PC-3 (cell line): ENCODE results near the gene PIGC. TPM values are rescaled to one million over a fixed set of nuclear protein-coding genes. Genes with fewer than 3 reads are reported as not detected.

Experiments
- ATAC-seq: fragments of 200-7000 bp; cut with Tn5 transposase; 2 replicates; pipeline ENCODE4 v1.9.1; 2020; ENCODE audit warnings: mild to moderate bottlenecking, moderate library complexity
- BruUV-seq: library from RNA; stranded (reverse); fragments of 400-500 nt; replicated peaks from 2 replicates; lab custom pipeline; 2021; lab: Mats Ljungman, UMichigan
- CTCF ChIA-PET: fragments of 300-600 bp; sonication (Branson Sonifier 250); formaldehyde crosslinking; loops from one replicate; lab custom pipeline; 2022; ENCODE audit warnings: antibody characterized with exemption; lab: Charles Lee
- POLR2A ChIA-PET: fragments of 300-600 bp; sonication (Branson Sonifier 250); formaldehyde crosslinking; loops from one replicate; lab custom pipeline; 2022; ENCODE audit warnings: antibody characterized with exemption; ENCODE audit not compliant: unreplicated experiment; lab: Charles Lee
- DNase-seq: peaks from one replicate; pipeline ENCODE4 v3.0.0-alpha.2; 2015
- H2AFZ ChIP-seq: fragments of 300-600 bp; sonication (generic); 2 replicates; pipeline ENCODE4 v1.6.0; 2016; ENCODE audit warnings: antibody characterized with exemption, low read length
- H3F3A ChIP-seq: fragments of 300-600 bp; sonication (generic); one replicate; pipeline ENCODE4 v1.6.0; 2017; ENCODE audit warnings: antibody characterized with exemption, low read length, control low read depth, mild to moderate bottlenecking; ENCODE audit not compliant: unreplicated experiment
- H3K27ac ChIP-seq: fragments of 300-600 bp; sonication (generic); 2 replicates; pipeline ENCODE4 v1.5.1; 2016; ENCODE audit warnings: mild to moderate bottlenecking, low read length
- H3K27me3 ChIP-seq: fragments of 300-600 bp; sonication (generic); 2 replicates; pipeline ENCODE4 v1.6.1; 2016; ENCODE audit warnings: low read length, mixed read lengths
- H3K36me3 ChIP-seq: fragments of 300-600 bp; sonication (generic); 2 replicates; pipeline ENCODE4 v1.6.1; 2016; ENCODE audit warnings: low read depth, mixed run types, low read length, mixed read lengths
- H3K4me1 ChIP-seq: fragments of 300-600 bp; sonication (generic); 2 replicates; pipeline ENCODE4 v1.5.1; 2016; ENCODE audit warnings: low read length; ENCODE audit not compliant: insufficient read depth
- H3K4me2 ChIP-seq: fragments of 300-600 bp; sonication (generic); 2 replicates; pipeline ENCODE4 v1.6.0; 2016; ENCODE audit warnings: low read length
- H3K4me3 ChIP-seq: fragments of 300-600 bp; sonication (generic); 2 replicates; pipeline ENCODE4 v1.5.1; 2016; ENCODE audit warnings: mild to moderate bottlenecking, low read length, mixed read lengths
- H3K79me2 ChIP-seq: fragments of 300-600 bp; sonication (generic); 2 replicates; pipeline ENCODE4 v1.6.1; 2017; ENCODE audit warnings: low read length, mixed read lengths
- H3K9ac ChIP-seq: fragments of 300-600 bp; sonication (generic); 2 replicates; pipeline ENCODE4 v1.6.0; 2016; ENCODE audit warnings: mild to moderate bottlenecking, low read length
- H3K9me2 ChIP-seq: fragments of 300-600 bp; sonication (generic); replicated peaks from 2 replicates; pipeline ENCODE4 v1.6.1; 2016; ENCODE audit warnings: mixed run types, low read length, mixed read lengths
- H3K9me3 ChIP-seq: fragments of 300-600 bp; sonication (generic); 2 replicates; pipeline ENCODE4 v1.6.1; 2016; ENCODE audit warnings: low read length, mixed read lengths
- H4K20me1 ChIP-seq: fragments of 300-600 bp; sonication (generic); 2 replicates; pipeline ENCODE4 v1.6.1; 2016; ENCODE audit warnings: low read length, mixed read lengths
- CTCF ChIP-seq: fragments of 300-600 bp; sonication (generic); conservative IDR thresholded peaks from 2 replicates; pipeline ENCODE4 v1.5.1; 2017; ENCODE audit warnings: antibody characterized with exemption, low read depth, mild to moderate bottlenecking, low read length
- EZH2 ChIP-seq: fragments of 300-600 bp; sonication (generic); IDR thresholded peaks from one replicate; pipeline ENCODE4 v1.6.1; 2017; ENCODE audit warnings: antibody characterized with exemption, mild to moderate bottlenecking, low read length; ENCODE audit not compliant: unreplicated experiment
- EZH2phosphoT487 ChIP-seq: fragments of 300-600 bp; sonication (generic); IDR thresholded peaks from 2 replicates; pipeline ENCODE4 v1.6.1; 2018; ENCODE audit warnings: mild to moderate bottlenecking, antibody characterized with exemption, low read length, borderline replicate concordance
- intact Hi-C: fragments of 100-400 bp; cut with micrococcal nuclease; formaldehyde crosslinking; loops from 2 replicates; pipeline ENCODE4 v1.9.0; 2023
- total RNA-seq: library from RNA; depleted of rRNA; stranded (reverse); fragments of >200 nt; gene quantifications from 2 replicates; pipeline ENCODE4 v1.2.3, GENCODE V29; 2014

Gene PIGC
- total RNA-seq, 1 experiment from 2014 or later, result 70.5 TPM

GRCh38 chr1:172401892-172402291 is 42.0 kb downstream of the PIGC start:
- TF ChIP-seq EZH2phosphoT487 (no peak), CTCF (peak; percentile 76), EZH2 (no peak)
- H3K4me1 ChIP-seq, result peaks cover 48% of the 10 kb centered on the region
- peak; percentile 53 for DNase-seq
- no peak overlapping the region for H2AFZ ChIP-seq
- intact Hi-C loops, result loop anchor here (10.0 kb wide), 1 partner anchor 857 kb away; no protein-coding TSS in a partner anchor
- H3K27ac ChIP-seq, result no peak overlapping the region
- no peaks in the 10 kb centered on the region for H3F3A ChIP-seq
- BruUV-seq, result no TSS peak
- no peak overlapping the region for H3K9ac ChIP-seq
- H3K79me2 ChIP-seq, result no peaks in the 10 kb centered on the region
- no peaks in the 10 kb centered on the region for H3K36me3 ChIP-seq
- ATAC-seq, result no peak
- ChIA-PET POLR2A (no interaction called here), CTCF (interaction anchor here (0.6 kb wide), 1 partner anchor 309 kb away, joined by 4 read pairs; no protein-coding TSS in a partner anchor)
- no peaks in the 10 kb centered on the region for H3K9me2 ChIP-seq
- no peaks in the 10 kb centered on the region for H3K27me3 ChIP-seq
- no peaks in the 10 kb centered on the region for H4K20me1 ChIP-seq
- no peak overlapping the region for H3K4me3 ChIP-seq
- no peak overlapping the region for H3K4me2 ChIP-seq
- H3K9me3 ChIP-seq, result no peaks in the 10 kb centered on the region

GRCh38 chr1:172401477-172401876 is 42.4 kb downstream of the PIGC start:
- no TSS peak for BruUV-seq
- H3K9me3 ChIP-seq, result no peaks in the 10 kb centered on the region
- DNase-seq, result no peak
- H3K36me3 ChIP-seq, result no peaks in the 10 kb centered on the region
- intact Hi-C loops, result loop anchor here (10.0 kb wide), 1 partner anchor 857 kb away; no protein-coding TSS in a partner anchor
- no peaks in the 10 kb centered on the region for H4K20me1 ChIP-seq
- ATAC-seq, result no peak
- no peak overlapping the region for H3K4me3 ChIP-seq
- H3K4me1 ChIP-seq, result peaks cover 48% of the 10 kb centered on the region
- no peaks in the 10 kb centered on the region for H3F3A ChIP-seq
- CTCF ChIA-PET, result interaction anchor here (0.8 to 2.9 kb wide), 2 partner anchors 21 to 399 kb away, joined by 4 to 43 read pairs; no protein-coding TSS in a partner anchor
- H3K9ac ChIP-seq, result no peak overlapping the region
- H3K27me3 ChIP-seq, result no peaks in the 10 kb centered on the region
- no peaks in the 10 kb centered on the region for H3K79me2 ChIP-seq
- H2AFZ ChIP-seq, result no peak overlapping the region
- POLR2A ChIA-PET, result no interaction called here
- TF ChIP-seq EZH2 (no peak), EZH2phosphoT487 (no peak), CTCF (no peak)
- H3K27ac ChIP-seq, result no peak overlapping the region
- H3K9me2 ChIP-seq, result no peaks in the 10 kb centered on the region
- no peak overlapping the region for H3K4me2 ChIP-seq

GRCh38 chr1:172400722-172401105 is 43.2 kb downstream of the PIGC start:
- Histone ChIP-seq H4K20me1 (no peaks in the 10 kb centered on the region), H3K4me2 (peak overlapping the region; percentile 27; the same call in 1 of the 2 replicates), H3K9me2 (no peaks in the 10 kb centered on the region), H3K27me3 (no peaks in the 10 kb centered on the region), H3K9me3 (no peaks in the 10 kb centered on the region), H3K9ac (no peak overlapping the region), H2AFZ (peak overlapping the region; percentile 72), H3K4me3 (no peak overlapping the region), H3F3A (no peaks in the 10 kb centered on the region), H3K36me3 (no peaks in the 10 kb centered on the region), H3K4me1 (peaks cover 43% of the 10 kb centered on the region), H3K27ac (peak overlapping the region; percentile 26; the same call in 1 of the 2 replicates), H3K79me2 (no peaks in the 10 kb centered on the region)
- no peak for DNase-seq
- no peak for TF ChIP-seq EZH2
- no peak for TF ChIP-seq EZH2phosphoT487
- TF ChIP-seq CTCF, result no peak
- no peak for ATAC-seq
- POLR2A ChIA-PET, result no interaction called here
- no TSS peak for BruUV-seq
- intact Hi-C loops, result loop anchor here (10.0 kb wide), 1 partner anchor 856 kb away; no protein-coding TSS in a partner anchor
- CTCF ChIA-PET, result interaction anchor here (0.8 to 2.9 kb wide), 3 partner anchors 20 to 398 kb away, joined by 4 to 43 read pairs (median 17); no protein-coding TSS in a partner anchor
